ENCODE data around the gene GABRB3. TPM values are rescaled to one million over a fixed set of nuclear protein-coding genes. Genes with fewer than 3 reads are reported as not detected.

Gene GABRB3
- polyA plus RNA-seq, 6 donors from 2014 or later = not detected

DNA sequence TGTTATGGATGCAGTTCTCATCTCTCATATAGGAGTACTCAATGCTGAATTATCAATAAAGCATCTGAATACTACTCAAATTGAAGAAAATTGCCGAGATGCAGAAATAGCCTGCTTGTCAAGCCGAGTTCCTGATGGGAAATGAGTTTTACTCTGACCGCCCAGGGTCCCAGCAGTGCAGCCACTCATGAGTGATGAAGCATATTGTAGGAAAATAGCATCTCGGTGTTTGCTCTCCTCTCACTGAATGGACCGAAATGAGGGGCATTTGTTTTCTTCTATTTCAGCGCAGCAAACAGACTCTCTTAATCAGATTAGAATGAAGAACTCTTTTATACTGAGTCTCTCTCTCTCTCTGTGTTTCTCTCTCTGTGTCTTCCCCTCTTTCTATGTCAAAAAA is 190.0 kb downstream of the GABRB3 start:
- Mint-ChIP-seq H3K4me3 (no peak overlapping the region), H3K36me3 (no peaks in the 10 kb centered on the region), H3K27me3 (no peaks in the 10 kb centered on the region), H3K4me1 (no peaks in the 10 kb centered on the region), H3K9me3 (peaks cover 4 to 39% (median 10%) of the 10 kb centered on the region in 7 donors), H3K27ac (no peak overlapping the region)
- ATAC-seq (ENCODE audit: low read depth in 2 of 2) (no peak), DNase-seq (no peak)

DNA sequence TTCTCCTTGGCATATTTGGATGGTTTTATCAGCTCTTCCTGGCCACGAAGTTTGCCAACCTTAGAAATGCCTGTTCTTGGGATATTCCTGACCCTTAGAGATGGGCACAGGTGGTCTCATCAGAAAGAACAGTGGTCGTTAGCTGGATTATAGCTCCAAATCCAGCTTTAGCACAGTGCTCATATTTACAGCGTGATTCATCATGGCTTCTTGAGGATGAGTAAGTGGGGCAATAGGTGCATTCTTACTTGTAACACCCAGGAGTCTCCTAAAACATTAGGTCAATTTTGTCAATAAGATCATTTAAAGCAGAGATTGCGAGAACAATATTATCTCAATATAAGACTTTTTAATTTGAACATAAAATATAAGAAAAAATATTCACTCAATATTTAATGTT is 191.9 kb downstream of the GABRB3 start:
- H3K9me3 Mint-ChIP-seq = peaks cover 2 to 44% (median 9%) of the 10 kb centered on the region in 7 donors
- no peak overlapping the region for H3K27ac Mint-ChIP-seq
- DNase-seq (no peak), ATAC-seq (ENCODE audit: low read depth in 2 of 2) (no peak)
- H3K36me3 Mint-ChIP-seq = no peaks in the 10 kb centered on the region
- no peaks in the 10 kb centered on the region for H3K27me3 Mint-ChIP-seq
- no peak overlapping the region for H3K4me3 Mint-ChIP-seq
- no peaks in the 10 kb centered on the region for H3K4me1 Mint-ChIP-seq

DNA sequence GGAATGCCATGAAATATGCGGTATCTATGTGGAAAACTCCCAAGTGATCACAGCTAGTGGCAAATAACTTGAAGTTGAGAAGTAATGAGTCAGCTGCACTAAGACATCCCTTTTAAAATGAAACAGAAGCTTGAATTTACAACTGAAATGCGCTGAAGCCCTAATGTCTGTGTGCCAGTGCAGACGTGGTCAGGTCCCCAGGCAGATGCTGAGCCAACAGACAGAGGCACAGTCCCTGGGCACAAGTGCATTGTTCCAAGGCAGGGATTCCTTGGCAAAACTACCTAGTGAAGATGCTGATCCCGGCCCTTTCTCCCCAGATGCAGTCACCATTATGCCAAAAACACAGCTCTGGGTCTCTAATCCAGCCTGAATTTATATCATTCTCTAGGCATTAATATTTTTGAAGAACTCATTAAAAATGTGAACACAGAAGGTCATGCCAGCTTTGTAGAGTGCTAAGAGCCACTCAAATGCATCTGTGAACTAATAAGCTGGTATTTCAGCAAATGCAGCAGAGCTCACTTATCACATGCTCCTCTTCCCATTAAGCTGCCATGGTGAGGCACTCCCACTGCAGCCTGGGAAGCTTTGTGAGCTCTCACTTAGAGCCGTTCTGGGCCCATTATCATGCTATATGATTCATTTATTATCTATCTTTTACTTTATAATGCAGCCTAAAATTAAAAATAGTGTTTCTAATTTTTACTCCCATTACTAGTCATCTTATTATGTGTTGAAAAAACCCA is 200.1 kb downstream of the GABRB3 start:
- no peak for ATAC-seq (ENCODE audit: low read depth in 2 of 2)
- peaks cover 0 to 14% of the 10 kb centered on the region in 2 donors for H3K36me3 Mint-ChIP-seq
- H3K9me3 Mint-ChIP-seq = peaks cover 0 to 25% (median 10%) of the 10 kb centered on the region in 7 donors
- no peaks in the 10 kb centered on the region for H3K4me1 Mint-ChIP-seq
- H3K4me3 Mint-ChIP-seq = no peak overlapping the region
- DNase-seq = no peak
- no peak overlapping the region for H3K27ac Mint-ChIP-seq
- H3K27me3 Mint-ChIP-seq = no peaks in the 10 kb centered on the region

DNA sequence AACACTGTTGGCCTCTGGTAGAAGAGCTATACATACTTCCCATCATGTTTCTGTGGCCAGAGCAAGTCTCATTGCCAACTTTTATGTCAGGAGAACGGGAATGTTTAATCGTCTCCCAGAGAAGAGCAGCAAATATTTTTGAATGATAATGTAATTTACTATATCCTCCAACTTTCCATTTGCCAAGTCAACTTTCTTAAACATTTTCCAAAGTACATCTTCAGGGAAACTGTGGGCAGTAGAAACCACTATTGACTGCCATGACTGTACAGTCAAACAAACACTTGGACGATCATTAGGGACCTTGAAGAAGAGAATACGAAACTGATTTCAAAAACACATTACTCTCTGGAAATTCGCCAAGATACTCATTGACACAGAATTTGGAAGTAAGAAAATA is 201.5 kb downstream of the GABRB3 start:
- DNase-seq = no peak
- ATAC-seq (ENCODE audit: low read depth in 2 of 2) = no peak
- Mint-ChIP-seq H3K4me1 (no peaks in the 10 kb centered on the region), H3K36me3 (peaks cover 0 to 14% of the 10 kb centered on the region in 2 donors), H3K4me3 (no peak overlapping the region), H3K9me3 (peaks cover 0 to 17% (median 10%) of the 10 kb centered on the region in 7 donors), H3K27ac (no peak overlapping the region), H3K27me3 (no peaks in the 10 kb centered on the region)

DNA sequence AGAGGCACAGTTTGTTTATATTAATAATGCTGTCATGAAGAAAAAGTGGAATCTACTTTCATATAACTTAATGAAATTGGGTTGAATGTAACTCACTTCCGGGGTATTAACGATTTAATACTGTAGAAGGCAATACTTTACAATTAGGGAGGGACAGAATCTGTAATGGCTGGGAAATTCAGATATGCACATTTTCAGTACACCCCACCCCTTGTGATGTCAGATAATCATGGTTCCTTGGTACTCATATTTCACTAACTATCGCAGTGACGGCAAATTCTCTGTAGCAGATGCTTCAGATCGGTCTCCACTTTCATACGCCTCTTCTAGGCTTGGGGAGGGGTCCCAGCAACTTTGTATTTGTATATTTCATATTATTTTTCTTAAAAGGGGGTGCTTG is 207.3 kb downstream of the GABRB3 start:
- ATAC-seq (ENCODE audit: low read depth in 2 of 2) (no peak), DNase-seq (no peak)
- Mint-ChIP-seq H3K27ac (no peak overlapping the region), H3K27me3 (no peaks in the 10 kb centered on the region), H3K9me3 (peaks cover 0 to 13% (median 9%) of the 10 kb centered on the region in 7 donors), H3K36me3 (peaks cover 0 to 11% of the 10 kb centered on the region in 2 donors), H3K4me3 (no peak overlapping the region), H3K4me1 (no peaks in the 10 kb centered on the region)

DNA sequence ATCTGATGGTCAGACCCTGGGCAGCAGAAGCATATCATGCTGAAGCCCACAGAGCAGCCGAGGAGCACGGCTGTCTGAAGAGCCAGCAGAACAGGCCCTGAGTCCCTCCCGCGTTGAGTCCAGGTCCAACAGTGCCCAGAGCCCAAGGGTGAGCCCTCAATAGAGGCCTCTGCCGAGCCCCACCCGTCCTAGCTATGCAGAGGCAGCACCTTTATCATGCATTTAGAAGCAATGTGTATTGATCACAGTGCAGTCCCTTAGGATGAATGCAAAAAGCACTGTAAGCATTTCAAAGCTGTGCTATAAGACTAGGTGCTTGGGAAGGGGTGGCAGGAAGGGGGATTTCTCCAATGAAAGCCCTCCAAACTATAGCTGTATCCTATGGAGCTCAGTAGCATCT is 208.5 kb downstream of the GABRB3 start:
- Mint-ChIP-seq H3K27me3 (no peaks in the 10 kb centered on the region), H3K4me3 (no peak overlapping the region)

DNA sequence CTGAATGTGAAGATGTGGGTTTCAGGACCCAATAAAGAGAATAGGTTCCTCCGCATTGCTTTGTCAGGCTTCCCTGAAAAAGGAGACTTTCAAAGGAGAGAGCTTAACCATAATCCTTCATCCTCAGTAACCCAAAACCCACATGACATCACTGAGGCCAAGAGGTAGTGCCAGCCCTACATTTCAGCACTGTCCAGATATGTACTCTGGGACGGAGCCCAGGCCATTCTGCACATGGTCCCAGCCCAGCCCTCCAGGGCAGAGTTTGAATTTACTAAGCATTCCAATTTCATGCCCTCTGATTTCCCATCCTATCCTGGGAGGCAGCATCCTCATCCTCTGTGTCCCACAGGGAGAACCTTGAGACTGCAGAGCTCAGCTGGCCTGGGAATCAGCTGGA is 210.5 kb downstream of the GABRB3 start:
- H3K4me1 Mint-ChIP-seq = no peaks in the 10 kb centered on the region

More for the DNA sequence above, 208.5 kb downstream of the GABRB3 start:
- Mint-ChIP-seq H3K4me1 (no peaks in the 10 kb centered on the region), H3K36me3 (peaks cover 0 to 7% of the 10 kb centered on the region in 2 donors), H3K27ac (no peak overlapping the region), H3K9me3 (peaks cover 0 to 13% (median 7%) of the 10 kb centered on the region in 7 donors)
- ATAC-seq (ENCODE audit: low read depth in 2 of 2) (no peak), DNase-seq (no peak)

DNA sequence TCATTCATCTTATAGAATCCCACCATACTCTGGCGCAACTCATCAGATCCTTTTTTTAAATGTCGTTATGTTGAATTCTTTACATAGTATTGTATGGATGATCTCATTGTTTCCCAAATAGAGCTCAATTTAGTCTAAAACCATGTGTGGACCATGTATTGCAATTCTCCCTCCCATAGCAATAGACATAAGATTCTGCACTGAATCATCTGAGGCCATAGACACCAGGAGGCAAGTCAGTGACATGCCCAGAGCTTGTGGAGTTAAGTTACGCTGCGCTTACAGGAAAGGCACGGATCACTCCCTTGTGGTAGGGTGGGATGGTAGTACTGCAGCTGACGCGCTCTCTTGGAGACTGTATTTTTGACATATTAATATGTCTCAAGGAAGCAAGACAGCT is 211.0 kb downstream of the GABRB3 start:
- peaks cover 0 to 17% (median 4%) of the 10 kb centered on the region in 7 donors for H3K9me3 Mint-ChIP-seq
- no peak overlapping the region for H3K27ac Mint-ChIP-seq
- H3K36me3 Mint-ChIP-seq = no peaks in the 10 kb centered on the region
- DNase-seq (no peak), ATAC-seq (ENCODE audit: low read depth in 2 of 2) (no peak)
- H3K27me3 Mint-ChIP-seq = no peaks in the 10 kb centered on the region
- no peaks in the 10 kb centered on the region for H3K4me1 Mint-ChIP-seq
- H3K4me3 Mint-ChIP-seq = no peak overlapping the region

More for the DNA sequence above, 210.5 kb downstream of the GABRB3 start:
- Mint-ChIP-seq H3K4me3 (no peak overlapping the region), H3K36me3 (no peaks in the 10 kb centered on the region), H3K9me3 (peaks cover 0 to 17% (median 4%) of the 10 kb centered on the region in 7 donors), H3K27me3 (no peaks in the 10 kb centered on the region), H3K27ac (no peak overlapping the region)
- no peak for ATAC-seq (ENCODE audit: low read depth in 2 of 2)
- no peak for DNase-seq

DNA sequence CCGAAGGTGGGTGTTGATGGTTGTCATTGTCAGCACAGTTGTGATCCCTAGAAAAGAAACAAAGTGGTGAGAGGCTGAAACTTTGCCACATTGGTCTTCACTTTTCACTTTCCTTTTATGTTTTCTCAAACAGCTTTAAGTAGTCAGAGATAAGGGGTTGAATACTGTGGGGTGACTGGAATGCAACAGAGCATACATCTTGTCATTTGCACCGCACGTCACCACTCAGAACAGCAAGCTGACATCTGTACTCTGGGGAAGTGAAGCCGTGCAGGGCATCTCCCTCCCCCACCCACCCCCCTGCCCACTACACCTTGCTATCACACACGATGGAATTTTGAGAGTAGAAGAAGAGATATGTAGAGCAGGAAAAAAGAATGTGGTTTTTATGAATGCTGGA is 211.7 kb downstream of the GABRB3 start:
- no peaks in the 10 kb centered on the region for H3K4me1 Mint-ChIP-seq
- ATAC-seq (ENCODE audit: low read depth in 2 of 2) (no peak), DNase-seq (no peak)
- no peaks in the 10 kb centered on the region for H3K36me3 Mint-ChIP-seq
- H3K9me3 Mint-ChIP-seq = peaks cover 0 to 17% (median 4%) of the 10 kb centered on the region in 7 donors
- H3K27me3 Mint-ChIP-seq = no peaks in the 10 kb centered on the region
- no peak overlapping the region for H3K4me3 Mint-ChIP-seq
- no peak overlapping the region for H3K27ac Mint-ChIP-seq

DNA sequence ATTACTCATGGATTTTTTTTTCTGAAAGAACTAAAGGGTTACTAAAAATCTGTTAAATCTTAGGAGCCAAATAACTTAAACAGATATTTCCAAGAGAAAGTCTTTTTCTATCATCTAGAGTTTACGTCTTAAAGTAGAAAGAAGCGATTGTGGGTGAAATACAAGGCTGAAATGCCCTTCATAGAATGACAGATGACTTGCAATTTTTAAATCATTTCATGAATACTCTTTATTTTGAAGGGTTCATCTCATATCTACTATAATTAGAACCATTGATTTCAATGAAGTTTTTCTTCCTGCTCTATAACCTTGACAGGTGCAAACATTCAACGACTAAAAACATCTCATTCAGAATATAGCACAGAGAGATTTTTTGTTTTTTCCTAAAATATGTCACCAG is 217.0 kb downstream of the GABRB3 start:
- Mint-ChIP-seq H3K36me3 (no peaks in the 10 kb centered on the region), H3K9me3 (peaks cover 0 to 28% (median 7%) of the 10 kb centered on the region in 7 donors), H3K27me3 (no peaks in the 10 kb centered on the region), H3K27ac (no peak overlapping the region), H3K4me1 (no peaks in the 10 kb centered on the region), H3K4me3 (no peak overlapping the region)
- DNase-seq (no peak), ATAC-seq (ENCODE audit: low read depth in 2 of 2) (no peak)

DNA sequence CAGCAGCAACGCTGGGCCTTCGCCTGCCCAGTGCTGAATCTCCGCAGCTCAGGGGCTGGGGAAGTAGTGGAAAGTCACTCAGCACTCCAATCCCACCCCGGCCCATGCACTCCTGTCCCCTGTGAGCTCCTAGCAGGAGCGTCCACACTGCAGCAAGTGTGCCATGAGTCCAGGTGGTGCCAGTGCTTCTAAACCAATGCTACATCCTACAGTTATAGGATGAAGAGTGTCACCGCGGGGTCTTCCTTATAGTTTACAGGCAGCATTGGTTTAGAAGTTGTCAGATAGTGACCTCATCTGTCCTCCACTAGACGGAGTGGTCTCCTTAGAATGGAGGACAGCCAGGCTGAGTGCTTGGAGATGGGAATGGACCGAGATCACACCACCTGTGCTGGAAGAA is 221.4 kb downstream of the GABRB3 start:
- no peaks in the 10 kb centered on the region for H3K36me3 Mint-ChIP-seq
- no peaks in the 10 kb centered on the region for H3K27me3 Mint-ChIP-seq
- H3K4me3 Mint-ChIP-seq = no peak overlapping the region
- no peaks in the 10 kb centered on the region for H3K4me1 Mint-ChIP-seq
- H3K9me3 Mint-ChIP-seq = peaks cover 5 to 33% (median 12%) of the 10 kb centered on the region in 7 donors
- DNase-seq = no peak
- ATAC-seq (ENCODE audit: low read depth in 2 of 2) = no peak
- H3K27ac Mint-ChIP-seq = no peak overlapping the region

DNA sequence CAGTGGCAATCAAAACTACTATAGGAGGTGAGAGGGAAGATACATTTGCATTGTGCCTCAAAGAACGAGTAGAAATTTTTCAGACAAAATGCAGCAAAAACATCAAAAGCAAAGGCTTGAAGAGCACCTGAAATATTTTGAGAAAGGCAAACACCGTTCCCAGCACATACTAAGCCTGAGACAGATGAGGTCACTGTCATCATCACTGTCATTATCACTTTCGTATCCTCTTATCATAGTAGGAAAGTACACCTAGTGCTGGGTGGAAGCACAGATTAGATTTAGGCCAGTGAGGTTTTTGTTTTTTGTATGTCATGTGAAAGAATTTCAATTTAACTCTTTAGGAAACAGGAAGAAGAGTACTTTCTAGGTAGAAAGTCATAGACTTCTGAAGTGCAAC is 222.0 kb downstream of the GABRB3 start:
- Mint-ChIP-seq H3K27ac (no peak overlapping the region), H3K9me3 (peaks cover 5 to 33% (median 12%) of the 10 kb centered on the region in 7 donors), H3K27me3 (no peaks in the 10 kb centered on the region), H3K36me3 (no peaks in the 10 kb centered on the region), H3K4me1 (no peaks in the 10 kb centered on the region), H3K4me3 (no peak overlapping the region)
- DNase-seq (no peak), ATAC-seq (ENCODE audit: low read depth in 2 of 2) (no peak)

DNA sequence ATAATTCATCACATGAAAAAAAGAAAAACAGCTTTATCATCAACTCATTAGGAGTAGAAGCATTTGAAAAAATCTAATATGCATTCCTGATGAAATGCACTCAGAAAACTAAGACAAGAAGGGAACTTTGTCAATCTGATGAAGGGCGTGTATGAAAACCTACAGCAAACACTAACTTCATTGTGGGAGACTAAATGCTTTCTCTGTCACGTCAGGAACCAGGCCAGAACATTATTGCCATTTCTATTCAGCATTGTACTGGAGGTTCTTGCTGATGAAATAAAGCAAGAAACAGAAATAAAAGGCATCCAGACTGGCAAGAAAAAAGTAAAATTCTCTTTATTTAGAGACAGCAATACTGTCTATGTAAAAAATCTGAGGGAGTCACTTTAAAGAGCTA is 235.2 kb downstream of the GABRB3 start:
- Mint-ChIP-seq H3K36me3 (peaks cover 0 to 9% of the 10 kb centered on the region in 2 donors), H3K27ac (no peak overlapping the region), H3K4me3 (no peak overlapping the region), H3K9me3 (peaks cover 7 to 30% (median 12%) of the 10 kb centered on the region in 7 donors), H3K27me3 (no peaks in the 10 kb centered on the region), H3K4me1 (no peaks in the 10 kb centered on the region)
- DNase-seq (no peak), ATAC-seq (ENCODE audit: low read depth in 2 of 2) (no peak)

DNA sequence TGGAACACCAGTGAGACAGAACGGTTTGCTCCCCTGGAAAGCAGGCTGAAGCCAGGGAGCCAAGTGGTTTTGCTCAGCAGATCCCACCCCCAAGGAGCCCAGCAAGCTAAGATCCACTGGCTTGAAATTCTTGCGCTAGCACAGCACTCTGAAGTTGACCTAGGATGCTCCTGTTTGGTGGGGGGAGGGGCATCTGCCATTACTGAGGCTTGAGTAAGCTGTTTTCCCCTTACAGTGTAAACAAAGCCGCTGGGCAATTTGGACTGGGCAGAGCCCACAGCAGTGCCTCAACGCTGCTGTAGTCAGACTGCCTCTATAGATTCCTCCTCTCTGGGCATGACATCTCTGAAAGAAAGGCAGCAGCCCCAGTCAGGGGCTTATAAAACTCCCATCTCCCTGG is 241.4 kb downstream of the GABRB3 start:
- H3K9me3 Mint-ChIP-seq = peaks cover 7 to 25% (median 13%) of the 10 kb centered on the region in 7 donors
- DNase-seq = no peak
- H3K27me3 Mint-ChIP-seq = no peaks in the 10 kb centered on the region
- no peak for ATAC-seq (ENCODE audit: low read depth in 2 of 2)
- H3K4me1 Mint-ChIP-seq = no peaks in the 10 kb centered on the region
- no peak overlapping the region for H3K4me3 Mint-ChIP-seq
- peaks cover 0 to 9% of the 10 kb centered on the region in 2 donors for H3K36me3 Mint-ChIP-seq
- H3K27ac Mint-ChIP-seq = no peak overlapping the region

Measured in naive B cell (primary cell).